GM23248 (cell line): ENCODE results near the gene TNMD. TPM values are rescaled to one million over a fixed set of nuclear protein-coding genes. Genes with fewer than 3 reads are reported as not detected.

ENCODE experiments used
- DNase-seq: peaks from one replicate; pipeline ENCODE4 v3.0.0-alpha.2; 2015
- H2AFZ ChIP-seq: fragments of 200-600 bp; sonication (generic); 2 replicates; pipeline ENCODE4 v1.6.1; 2016; ENCODE audit warnings: antibody characterized with exemption
- H3F3A ChIP-seq: fragments of 200-600 bp; sonication (generic); 2 replicates; pipeline ENCODE4 v1.6.1; 2016; ENCODE audit warnings: mild to moderate bottlenecking, antibody characterized with exemption, mixed run types; ENCODE audit not compliant: insufficient read depth
- H3K27ac ChIP-seq: fragments of 200-600 bp; sonication (generic); 2 replicates; pipeline ENCODE4 v1.5.1; 2016; ENCODE audit warnings: mild to moderate bottlenecking
- H3K27me3 ChIP-seq: fragments of 200-600 bp; sonication (generic); replicated peaks from 2 replicates; pipeline ENCODE4 v1.6.1; 2016; ENCODE audit warnings: mild to moderate bottlenecking; ENCODE audit not compliant: insufficient read depth
- H3K36me3 ChIP-seq: fragments of 200-600 bp; sonication (generic); 2 replicates; pipeline ENCODE4 v1.6.1; 2016; ENCODE audit warnings: low read depth, mild to moderate bottlenecking
- H3K4me1 ChIP-seq: fragments of 200-600 bp; sonication (generic); 2 replicates; pipeline ENCODE4 v1.6.1; 2016; ENCODE audit warnings: mild to moderate bottlenecking; ENCODE audit not compliant: insufficient read depth
- H3K4me2 ChIP-seq: fragments of 200-600 bp; sonication (generic); one replicate; pipeline ENCODE4 v1.6.1; 2016; ENCODE audit warnings: mild to moderate bottlenecking; ENCODE audit not compliant: unreplicated experiment
- H3K4me3 ChIP-seq: fragments of 200-600 bp; sonication (generic); 2 replicates; pipeline ENCODE4 v1.5.1; 2016; ENCODE audit warnings: mild to moderate bottlenecking
- H3K79me2 ChIP-seq: fragments of 200-600 bp; sonication (generic); 2 replicates; pipeline ENCODE4 v1.6.1; 2016; ENCODE audit warnings: mild to moderate bottlenecking; ENCODE audit not compliant: insufficient read depth
- H3K9ac ChIP-seq: fragments of 200-600 bp; sonication (generic); 2 replicates; pipeline ENCODE4 v1.6.1; 2016; ENCODE audit warnings: mild to moderate bottlenecking
- H3K9me2 ChIP-seq: fragments of 200-600 bp; sonication (generic); 2 replicates; pipeline ENCODE4 v1.6.1; 2016; ENCODE audit warnings: mixed run types, mild to moderate bottlenecking, moderate library complexity; ENCODE audit not compliant: insufficient read depth
- H3K9me3 ChIP-seq: fragments of 200-600 bp; sonication (generic); one replicate; pipeline ENCODE4 v1.6.1; 2017; ENCODE audit warnings: low read depth
- H4K20me1 ChIP-seq: fragments of 200-600 bp; sonication (generic); 2 replicates; pipeline ENCODE4 v1.6.0; 2016; ENCODE audit not compliant: insufficient read depth
- EZH2 ChIP-seq: fragments of 200-600 bp; sonication (generic); IDR thresholded peaks from 2 replicates; pipeline ENCODE4 v1.6.1; 2018; ENCODE audit warnings: antibody characterized with exemption, mild to moderate bottlenecking; ENCODE audit not compliant: insufficient read depth, poor library complexity, severe bottlenecking
- EZH2phosphoT487 ChIP-seq: fragments of 200-600 bp; sonication (generic); IDR thresholded peaks from 2 replicates; pipeline ENCODE4 v1.6.1; 2018; ENCODE audit warnings: antibody characterized with exemption, moderate library complexity, mild to moderate bottlenecking, low read depth; ENCODE audit not compliant: insufficient read depth
- WGBS, 2 experiments: methylation state at CpG; one replicate each; pipeline ENCODE4 v1.1.6; 2015 to 2017; ENCODE audit warnings: low lambda C conversion rate in 2 of 2, low coverage in 1 of 2; ENCODE audit errors: missing lambda C conversion rate in 2 of 2; 5-methylcytosine and 5-hydroxymethylcytosine counted together
- in situ Hi-C: fragments of 300-500 bp; cut with MboI; formaldehyde crosslinking; loops from 2 replicates; pipeline ENCODE4 v1.15.0; 2020
- polyA plus RNA-seq: library from polyadenylated mRNA; unstranded; fragments of >200 nt; fragmentation: Nextera tagmentation; extraction: Ambion mirVana; gene quantifications from 2 replicates; pipeline ENCODE4 v1.2.1, GENCODE V29; 2016
- total RNA-seq: library from RNA; depleted of rRNA; stranded (reverse); fragments of >200 nt; shearing (Covaris generic); gene quantifications from 2 replicates; pipeline ENCODE4 v1.2.3, GENCODE V29; 2014

Gene TNMD
- total and polyA plus RNA-seq, 2 experiments from 2014 or later, result not detected

- no peak for DNase-seq
- 3% methylated on average over 2 of the region's 2 CpGs for WGBS, 2 experiments
- Histone ChIP-seq H3K27me3 (no peaks in the 10 kb centered on the region), H3K9me2 (no peaks in the 10 kb centered on the region), H3K36me3 (no peaks in the 10 kb centered on the region), H3K27ac (no peak overlapping the region), H3K4me3 (no peak overlapping the region), H2AFZ (no peak overlapping the region), H4K20me1 (no peaks in the 10 kb centered on the region), H3K9me3 (no peaks in the 10 kb centered on the region), H3K79me2 (no peaks in the 10 kb centered on the region), H3F3A (no peaks in the 10 kb centered on the region), H3K4me2 (no peak overlapping the region), H3K4me1 (no peaks in the 10 kb centered on the region), H3K9ac (no peak overlapping the region)
- TF ChIP-seq EZH2phosphoT487, result no peak
- in situ Hi-C loops, result no loop called here
These were observed 8.4 kb downstream of the TNMD start for GRCh38 chrX:100593126-100593525.

- H3K4me2 ChIP-seq, result no peak overlapping the region
- no peak overlapping the region for H3K4me3 ChIP-seq
- no peaks in the 10 kb centered on the region for H3F3A ChIP-seq
- TF ChIP-seq EZH2phosphoT487, result no peak
- TF ChIP-seq EZH2, result no peak
- 42 to 71% methylated on average over 1 to 2 of the region's 2 CpGs for WGBS, 2 experiments
- H4K20me1 ChIP-seq, result no peaks in the 10 kb centered on the region
- no peak overlapping the region for H3K27ac ChIP-seq
- H3K9me3 ChIP-seq, result no peaks in the 10 kb centered on the region
- no peaks in the 10 kb centered on the region for H3K9me2 ChIP-seq
- H3K36me3 ChIP-seq, result no peaks in the 10 kb centered on the region
- H3K79me2 ChIP-seq, result no peaks in the 10 kb centered on the region
- no peak for DNase-seq
- H3K9ac ChIP-seq, result no peak overlapping the region
- in situ Hi-C loops, result no loop called here
- H3K4me1 ChIP-seq, result no peaks in the 10 kb centered on the region
- H2AFZ ChIP-seq, result no peak overlapping the region
- no peaks in the 10 kb centered on the region for H3K27me3 ChIP-seq
These were observed 8.8 kb downstream of the TNMD start for GRCh38 chrX:100593581-100593980.

GRCh38 chrX:100596601-100597000 lies 11.9 kb downstream of the TNMD start:
- H3K9me3 ChIP-seq, result no peaks in the 10 kb centered on the region
- in situ Hi-C loops, result no loop called here

GRCh38 chrX:100599456-100599855 lies 14.7 kb downstream of the TNMD start:
- Histone ChIP-seq H3K9me2 (no peaks in the 10 kb centered on the region), H3K27ac (no peak overlapping the region), H3K9me3 (no peaks in the 10 kb centered on the region), H3K4me2 (no peak overlapping the region), H3K9ac (no peak overlapping the region), H3K36me3 (no peaks in the 10 kb centered on the region), H3K79me2 (no peaks in the 10 kb centered on the region), H2AFZ (no peak overlapping the region), H3F3A (no peaks in the 10 kb centered on the region), H3K4me1 (no peaks in the 10 kb centered on the region), H4K20me1 (no peaks in the 10 kb centered on the region), H3K27me3 (no peaks in the 10 kb centered on the region), H3K4me3 (no peak overlapping the region)
- in situ Hi-C loops, result no loop called here
- TF ChIP-seq EZH2 (no peak), EZH2phosphoT487 (no peak)
- DNase-seq, result no peak
- 80 to 82% methylated on average over 2 to 9 of the region's 9 CpGs for WGBS, 2 experiments

More at GRCh38 chrX:100596601-100597000, 11.9 kb downstream of the TNMD start:
- Histone ChIP-seq H3K27ac (no peak overlapping the region), H4K20me1 (no peaks in the 10 kb centered on the region), H3F3A (no peaks in the 10 kb centered on the region), H3K9ac (no peak overlapping the region), H3K4me1 (no peaks in the 10 kb centered on the region), H3K4me2 (no peak overlapping the region), H3K9me2 (no peaks in the 10 kb centered on the region), H3K27me3 (no peaks in the 10 kb centered on the region), H3K79me2 (no peaks in the 10 kb centered on the region), H2AFZ (no peak overlapping the region), H3K36me3 (no peaks in the 10 kb centered on the region), H3K4me3 (no peak overlapping the region)
- no peak for DNase-seq
- no peak for TF ChIP-seq EZH2
- no peak for TF ChIP-seq EZH2phosphoT487
- WGBS, 2 experiments, result 25 to 31% methylated on average over 2 of the region's 2 CpGs

GRCh38 chrX:100600340-100600739 lies 15.6 kb downstream of the TNMD start:
- H3K27ac ChIP-seq, result no peak overlapping the region
- in situ Hi-C loops, result no loop called here
- H3K9ac ChIP-seq, result no peak overlapping the region
- H3K4me3 ChIP-seq, result no peak overlapping the region
- H3K79me2 ChIP-seq, result no peaks in the 10 kb centered on the region
- H3F3A ChIP-seq, result no peaks in the 10 kb centered on the region
- DNase-seq, result no peak
- no peaks in the 10 kb centered on the region for H3K9me3 ChIP-seq
- H3K27me3 ChIP-seq, result no peaks in the 10 kb centered on the region
- no peaks in the 10 kb centered on the region for H3K4me1 ChIP-seq
- no peak for TF ChIP-seq EZH2
- no peak for TF ChIP-seq EZH2phosphoT487
- no peaks in the 10 kb centered on the region for H3K9me2 ChIP-seq
- no peaks in the 10 kb centered on the region for H4K20me1 ChIP-seq
- no peak overlapping the region for H2AFZ ChIP-seq
- no peak overlapping the region for H3K4me2 ChIP-seq
- no peaks in the 10 kb centered on the region for H3K36me3 ChIP-seq
